SKM-1 treated with dmso at 0.1 percent for 144 hours (cell line): ENCODE measurements around the gene PTRH1.

Experiments
- DNase-seq: peaks from one replicate; lab custom pipeline; 2025; ENCODE audit not compliant: unreplicated experiment; lab: John Stamatoyannopoulos, UW

Gene PTRH1

GRCh38 chr9:127720031-127720864, 4.8 kb upstream of the PTRH1 start:
- peak; percentile 47 for DNase-seq

DNA sequence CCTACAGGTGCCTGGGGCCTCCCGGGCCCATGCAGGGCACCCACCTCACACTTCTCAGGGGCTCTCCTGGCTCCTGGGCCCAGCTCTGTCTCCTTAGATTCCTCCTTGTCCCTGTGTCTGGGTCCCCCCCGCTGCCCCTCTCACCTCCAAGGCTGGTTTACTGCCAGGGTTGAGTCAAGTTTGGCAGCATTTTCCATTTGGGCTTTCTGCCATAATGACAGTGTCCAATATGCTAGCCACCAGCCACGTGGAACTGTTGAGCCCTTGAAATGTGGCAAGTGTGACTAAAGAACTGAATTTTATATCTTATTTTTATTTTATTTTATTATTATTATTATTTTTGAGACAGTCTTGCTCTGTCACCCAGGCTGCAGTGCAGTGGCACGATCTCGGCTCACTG, 2.3 kb upstream of the PTRH1 start:
- no peak for DNase-seq

- DNase-seq = no peak
These were observed 949 bp upstream of the PTRH1 start for GRCh38 chr9:127716412-127716811.

- DNase-seq = no peak
These were observed 453 bp downstream of the PTRH1 start for GRCh38 chr9:127714951-127715469.

- DNase-seq = no peak
These were observed 1.3 kb downstream of the PTRH1 start for GRCh38 chr9:127714020-127714750.

DNA sequence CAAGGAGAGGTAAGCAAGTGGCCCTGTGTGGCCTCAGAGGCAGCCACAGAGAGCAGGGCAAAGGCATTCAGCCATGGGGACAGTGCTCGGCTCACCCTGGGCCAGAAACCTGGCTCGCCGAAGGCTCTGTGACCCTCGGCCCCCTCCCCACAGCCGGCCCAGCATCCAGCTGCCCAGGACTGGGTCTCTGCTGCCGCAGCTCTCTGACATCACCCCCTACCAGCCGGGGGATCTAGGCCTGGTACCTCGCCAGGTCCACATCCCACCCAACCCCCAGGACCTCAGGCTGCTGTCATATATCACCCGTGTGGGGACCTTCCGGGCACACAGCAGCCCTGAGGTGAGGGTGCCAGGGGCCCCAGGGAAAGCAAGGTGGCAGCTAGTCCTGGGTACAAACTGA, 2.6 kb downstream of the PTRH1 start:
- no peak for DNase-seq

DNA sequence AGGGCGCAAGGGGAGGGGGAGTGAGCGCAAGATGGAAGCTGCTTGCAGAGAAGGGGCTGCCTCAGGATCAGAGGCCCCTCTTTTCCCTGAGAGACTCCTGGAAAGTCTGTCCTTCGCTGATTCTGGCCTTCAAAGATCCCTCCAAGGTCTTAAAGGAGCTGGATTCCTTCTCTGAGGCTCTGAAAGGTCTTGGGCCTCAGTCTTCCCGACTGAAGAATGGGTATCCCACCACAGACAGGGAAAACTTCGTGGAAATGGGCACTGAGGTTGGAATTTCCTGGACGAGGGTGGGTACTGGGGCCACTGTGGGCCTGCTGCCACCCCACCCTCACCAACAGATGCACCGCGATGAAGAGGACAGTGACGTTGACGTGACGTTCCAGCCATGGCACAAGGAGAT, 3.1 kb downstream of the PTRH1 start:
- no peak for DNase-seq

GRCh38 chr9:127711831-127712274, 3.6 kb downstream of the PTRH1 start:
- DNase-seq = no peak

DNA sequence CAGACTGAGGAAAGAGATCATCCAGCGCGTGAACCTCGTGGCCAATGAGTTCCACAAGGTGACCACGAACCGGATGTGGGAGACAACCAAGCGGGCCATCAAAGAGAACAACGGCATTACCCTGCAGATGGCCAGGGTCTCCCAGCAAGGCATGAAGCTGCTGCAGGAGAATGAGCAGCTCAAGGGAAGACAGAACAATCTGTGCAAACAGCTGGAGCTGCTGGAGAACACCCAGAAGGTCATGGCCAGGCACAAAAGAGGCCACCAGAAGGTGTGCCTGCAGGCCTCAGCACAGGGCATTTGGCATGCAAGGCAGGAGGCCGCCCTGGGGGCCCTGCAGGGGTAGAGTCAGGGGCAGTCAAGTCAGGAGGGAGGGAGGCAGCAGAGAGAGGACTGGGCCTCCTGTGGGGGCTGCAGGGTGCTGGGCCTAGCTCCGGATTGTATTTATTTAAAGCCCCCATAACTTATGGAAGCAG, 4.2 kb downstream of the PTRH1 start:
- DNase-seq = peak; percentile 27

DNA sequence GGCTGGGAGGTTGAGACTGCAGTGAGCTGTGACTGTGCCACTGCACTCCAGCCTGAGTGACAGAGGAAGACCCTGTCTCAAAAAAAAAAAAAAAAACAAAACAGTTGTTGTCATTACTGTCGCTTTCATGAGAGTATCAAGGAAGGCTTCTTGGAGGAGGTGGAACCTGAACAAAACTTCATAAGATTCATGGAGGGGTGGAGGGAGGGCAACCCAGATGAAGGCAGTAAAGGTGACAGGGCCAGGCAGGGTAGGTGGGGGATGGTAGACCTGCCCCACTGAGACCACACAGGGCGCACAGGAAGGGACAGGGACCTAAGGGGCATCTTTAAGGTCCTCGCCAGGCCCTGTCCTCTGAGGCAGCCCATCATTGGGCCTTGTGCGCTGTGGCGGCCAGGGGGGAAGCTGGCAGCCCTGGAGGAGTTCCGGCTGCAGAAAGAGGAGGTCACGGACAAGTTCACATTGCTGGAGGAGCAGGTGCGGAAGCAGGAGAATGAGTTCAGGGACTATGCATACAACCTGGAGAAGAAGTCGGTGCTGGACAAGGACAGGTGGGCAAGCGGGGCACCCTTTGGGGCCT, 5.2 kb downstream of the PTRH1 start:
- DNase-seq = no peak

- no peak for DNase-seq
These were observed 6.4 kb downstream of the PTRH1 start for GRCh38 chr9:127708952-127709587.

DNA sequence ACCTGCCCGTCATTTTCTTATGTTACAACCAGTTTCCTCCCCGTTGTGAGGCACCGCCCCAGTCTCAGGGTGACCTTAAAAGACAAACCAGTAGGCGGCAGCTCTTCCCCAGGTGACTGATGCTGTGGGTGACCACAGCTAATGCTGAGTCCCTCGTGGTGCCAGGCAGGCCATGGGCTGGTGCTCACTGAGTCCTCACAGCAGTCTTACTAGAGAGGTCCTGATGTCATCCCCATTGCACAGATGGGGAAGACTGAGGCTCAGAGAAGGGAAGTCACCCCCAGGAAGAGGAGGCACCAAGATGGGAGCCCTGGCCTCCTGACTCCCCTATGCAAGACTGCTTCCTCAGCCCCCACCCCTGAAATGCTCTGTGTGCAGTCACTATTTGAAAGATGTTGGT, 7.7 kb downstream of the PTRH1 start:
- no peak for DNase-seq

- peak; percentile 19 for DNase-seq
These were observed 8.6 kb downstream of the PTRH1 start, which contains the start of gene CFAP157 for GRCh38 chr9:127706836-127707241. CFAP157 (plus strand) TSS chr9:127706988; CDS start chr9:127707032, 44 bp downstream.

DNA sequence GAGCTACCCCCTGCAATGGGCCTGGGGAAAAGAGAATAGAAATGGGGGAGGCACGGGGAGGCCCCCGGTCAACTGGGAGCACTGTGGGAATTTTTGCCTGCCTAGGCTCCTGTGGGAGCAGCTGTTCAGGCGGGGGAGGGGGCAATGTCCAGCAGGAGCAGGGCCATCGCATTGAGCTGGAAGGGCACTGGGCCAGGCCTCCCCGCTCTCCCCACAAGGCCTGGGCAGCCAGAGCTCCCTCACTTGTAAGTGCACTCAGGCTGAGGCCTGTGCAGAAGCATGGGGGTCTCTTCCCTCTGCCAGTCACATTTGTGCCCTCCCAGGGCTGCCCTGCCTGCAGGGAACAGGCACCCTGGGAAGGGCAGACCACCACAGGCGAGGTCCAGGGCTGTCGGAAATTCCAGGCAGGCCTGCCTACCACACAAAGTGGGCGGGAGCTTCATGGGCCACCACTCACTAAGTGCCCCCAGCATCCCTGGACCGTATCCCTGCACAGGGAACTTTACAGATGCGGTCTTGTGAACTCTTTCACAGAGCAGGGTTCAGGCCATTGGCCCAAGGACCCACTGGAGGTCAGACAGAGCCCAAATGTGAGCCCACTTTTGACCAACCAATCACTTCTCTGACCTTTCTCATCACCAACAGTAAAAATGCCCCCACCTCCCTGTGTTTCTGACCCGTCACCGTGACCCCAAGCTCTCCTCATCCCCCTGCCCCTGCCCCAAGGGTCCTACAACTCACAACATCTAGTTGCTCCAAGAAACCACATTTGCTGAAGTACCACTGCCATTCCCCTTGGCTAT, 9.7 kb downstream of the PTRH1 start:
- DNase-seq = no peak

- DNase-seq = no peak
These were observed 12.0 kb downstream of the PTRH1 start for GRCh38 chr9:127703289-127703946.

DNA sequence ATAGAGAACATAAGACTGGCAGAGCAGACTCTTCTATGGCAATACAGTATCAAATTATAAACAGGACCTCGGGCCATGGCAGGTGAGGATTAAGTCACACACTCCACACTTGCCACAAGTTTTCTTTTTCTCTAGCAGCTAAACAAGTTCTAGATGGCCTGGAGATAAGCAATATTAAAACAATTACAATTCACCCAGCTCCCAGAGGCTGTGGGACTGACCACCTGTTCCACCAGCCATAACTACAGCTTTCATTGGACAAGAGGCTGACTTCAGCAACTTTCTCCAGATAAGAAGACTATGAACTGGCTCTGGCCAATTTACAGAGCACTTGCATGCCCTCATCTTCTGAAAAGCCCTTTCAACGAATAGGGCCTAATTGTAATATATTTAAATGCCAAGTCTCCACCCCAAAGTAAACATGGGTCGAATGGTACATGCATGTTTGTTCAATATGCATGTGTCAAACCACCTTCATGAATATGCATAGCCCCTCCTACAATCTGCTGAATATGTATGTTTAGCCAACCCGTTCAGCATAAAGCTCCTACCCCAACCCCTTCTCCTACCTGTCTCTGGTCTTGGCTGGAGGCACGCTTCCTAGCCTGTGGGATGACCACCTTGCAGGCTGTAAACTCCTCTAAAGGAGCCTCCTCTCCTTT, 14.7 kb downstream of the PTRH1 start:
- DNase-seq = no peak

- no peak for DNase-seq
These were observed 15.3 kb downstream of the PTRH1 start for GRCh38 chr9:127700140-127700539.

DNA sequence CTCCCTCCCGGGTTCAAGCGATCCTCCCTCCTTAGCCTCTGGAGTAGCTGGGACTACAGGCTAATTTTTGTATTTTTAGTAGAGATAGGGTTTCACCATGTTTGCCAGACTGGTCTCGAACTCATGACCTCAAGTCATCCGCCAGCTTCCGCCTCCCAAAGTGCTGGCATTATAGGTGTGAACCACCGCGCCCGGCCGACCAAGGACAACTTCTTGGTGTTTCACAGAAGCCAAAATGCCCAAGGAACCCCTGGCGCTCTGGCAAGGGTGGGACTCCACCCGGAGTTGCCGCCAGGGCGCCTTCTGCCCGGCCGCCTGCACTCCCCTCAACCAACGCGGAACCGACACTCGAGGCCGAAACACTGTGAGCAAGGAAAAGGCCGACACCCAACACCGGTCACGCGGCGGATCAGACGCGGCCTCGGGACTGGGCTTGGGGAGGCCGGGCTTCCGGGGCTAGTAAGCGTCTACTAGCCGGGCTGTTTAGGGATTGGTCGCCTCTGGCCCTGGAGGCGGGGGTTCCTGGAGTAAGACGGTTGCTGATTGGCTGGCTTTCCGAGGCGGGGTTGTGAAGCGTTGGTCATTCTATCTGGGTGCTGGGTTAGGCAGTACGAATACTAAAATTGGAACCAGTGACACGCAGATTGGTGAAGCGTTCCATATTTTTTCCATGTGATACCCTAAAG, 16.3 kb downstream of the PTRH1 start:
- DNase-seq = no peak

- no peak for DNase-seq
These were observed 17.1 kb downstream of the PTRH1 start for GRCh38 chr9:127698386-127698785.
